Measurements from ENCODE around the gene PEX14. TPM values are rescaled to one million over a fixed set of nuclear protein-coding genes. Genes with fewer than 3 reads are reported as not detected.

The PEX14 gene
- total RNA-seq, 2 donors from 2014 or later: 19.5 to 29.3 TPM

DNA sequence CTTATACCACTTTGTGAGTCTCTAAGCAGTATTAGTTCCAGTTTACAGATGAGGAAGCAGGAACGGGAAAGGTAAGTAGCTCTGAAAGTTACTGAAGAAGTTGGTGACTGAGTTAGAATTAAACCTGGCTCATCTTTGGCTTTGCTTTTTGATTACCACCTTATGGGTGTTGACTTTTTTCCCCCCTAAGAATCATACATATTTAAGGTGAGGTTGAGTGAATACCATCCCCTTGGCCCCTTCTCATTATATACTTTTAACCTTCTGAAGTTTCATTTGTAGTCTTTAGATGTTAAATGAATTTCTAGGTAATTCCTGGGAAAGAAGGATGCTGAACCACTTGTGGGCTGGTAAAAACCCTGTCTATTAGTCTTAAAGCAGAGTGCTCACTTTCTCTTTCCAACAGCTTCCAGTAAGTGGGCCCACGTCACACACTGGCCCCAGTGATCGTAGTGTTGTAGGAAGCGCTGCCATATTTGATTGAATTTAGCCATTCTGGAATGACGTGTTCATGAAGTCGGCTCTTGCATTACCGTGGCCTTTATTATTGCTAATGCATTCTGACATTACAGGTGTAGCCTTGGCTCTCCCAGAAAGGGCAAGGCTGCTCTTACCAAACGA lies 46.9 kb downstream of the PEX14 start:
- no peak overlapping the region for H3K4me3 ChIP-seq
- intact Hi-C loops (cut with DNase I): no loop called here
- H3K27ac ChIP-seq: no peak overlapping the region
- no peaks in the 10 kb centered on the region for H3K4me1 ChIP-seq
- DNase-seq: no peak
- TF ChIP-seq, protein P1, sequence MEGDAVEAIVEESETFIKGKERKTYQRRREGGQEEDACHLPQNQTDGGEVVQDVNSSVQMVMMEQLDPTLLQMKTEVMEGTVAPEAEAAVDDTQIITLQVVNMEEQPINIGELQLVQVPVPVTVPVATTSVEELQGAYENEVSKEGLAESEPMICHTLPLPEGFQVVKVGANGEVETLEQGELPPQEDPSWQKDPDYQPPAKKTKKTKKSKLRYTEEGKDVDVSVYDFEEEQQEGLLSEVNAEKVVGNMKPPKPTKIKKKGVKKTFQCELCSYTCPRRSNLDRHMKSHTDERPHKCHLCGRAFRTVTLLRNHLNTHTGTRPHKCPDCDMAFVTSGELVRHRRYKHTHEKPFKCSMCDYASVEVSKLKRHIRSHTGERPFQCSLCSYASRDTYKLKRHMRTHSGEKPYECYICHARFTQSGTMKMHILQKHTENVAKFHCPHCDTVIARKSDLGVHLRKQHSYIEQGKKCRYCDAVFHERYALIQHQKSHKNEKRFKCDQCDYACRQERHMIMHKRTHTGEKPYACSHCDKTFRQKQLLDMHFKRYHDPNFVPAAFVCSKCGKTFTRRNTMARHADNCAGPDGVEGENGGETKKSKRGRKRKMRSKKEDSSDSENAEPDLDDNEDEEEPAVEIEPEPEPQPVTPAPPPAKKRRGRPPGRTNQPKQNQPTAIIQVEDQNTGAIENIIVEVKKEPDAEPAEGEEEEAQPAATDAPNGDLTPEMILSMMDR (IDR thresholded peaks at IDR 0.05): no peak
- H3K27me3 ChIP-seq: no peaks in the 10 kb centered on the region
- no peaks in the 10 kb centered on the region for H3K36me3 ChIP-seq
- H3K9ac ChIP-seq (ENCODE audit: low read depth in 2 of 2, low read length in 2 of 2): no peak overlapping the region
- no peaks in the 10 kb centered on the region for H3K9me3 ChIP-seq

DNA sequence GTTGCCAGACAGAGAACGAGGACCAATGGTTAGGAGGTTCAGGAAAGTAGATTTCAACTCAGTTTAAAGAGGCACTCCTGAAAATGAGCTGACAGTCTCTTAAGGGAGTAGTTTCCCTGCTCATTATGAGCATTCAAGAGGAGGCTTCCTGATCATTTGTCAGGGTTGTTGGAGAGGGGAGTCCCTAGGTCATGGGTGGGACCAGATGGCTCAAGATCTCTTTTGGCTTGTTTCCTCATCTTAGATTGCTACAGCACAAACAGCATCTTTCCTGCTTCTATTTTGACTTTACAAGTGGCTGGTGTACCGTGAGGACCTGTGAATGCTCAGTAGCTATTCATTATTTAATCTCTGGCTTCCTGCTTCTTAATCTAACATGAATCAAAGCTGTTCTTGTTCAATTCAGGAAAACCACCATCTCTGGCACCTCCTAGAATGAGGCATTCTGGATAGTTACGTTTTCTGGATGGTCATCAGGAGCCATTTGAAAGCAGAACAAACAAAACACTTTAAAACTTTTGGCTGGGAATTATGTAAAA lies 47.6 kb downstream of the PEX14 start:
- H3K4me1 ChIP-seq: no peaks in the 10 kb centered on the region
- H3K9me3 ChIP-seq: no peaks in the 10 kb centered on the region
- intact Hi-C loops (cut with DNase I): no loop called here
- DNase-seq: no peak
- no peak overlapping the region for H3K9ac ChIP-seq (ENCODE audit: low read depth in 2 of 2, low read length in 2 of 2)
- H3K27me3 ChIP-seq: no peaks in the 10 kb centered on the region
- H3K36me3 ChIP-seq: no peaks in the 10 kb centered on the region
- TF ChIP-seq, protein P1 (IDR thresholded peaks at IDR 0.05): no peak
- no peak overlapping the region for H3K27ac ChIP-seq
- H3K4me3 ChIP-seq: no peak overlapping the region

DNA sequence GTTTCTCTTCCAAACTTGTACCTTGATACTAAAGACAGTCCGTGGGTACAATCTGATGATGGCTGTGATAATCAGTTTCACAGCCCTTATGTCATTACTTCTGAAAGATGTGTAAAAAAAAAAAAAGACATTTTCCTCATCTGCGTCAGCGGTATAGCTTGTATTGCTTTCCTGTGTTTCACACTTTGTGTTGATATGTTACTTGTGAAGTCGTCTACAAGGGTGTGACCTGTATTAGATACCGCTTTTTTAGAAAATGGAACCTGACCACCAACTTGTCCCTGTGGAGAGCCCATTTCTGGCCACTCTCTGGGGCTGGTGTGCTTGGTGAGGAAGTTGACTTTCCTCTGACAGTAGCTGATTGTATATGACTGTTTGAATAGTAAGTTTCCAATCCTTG lies 50.5 kb downstream of the PEX14 start:
- no peaks in the 10 kb centered on the region for H3K27me3 ChIP-seq
- intact Hi-C loops (cut with DNase I): no loop called here
- DNase-seq: no peak
- H3K9ac ChIP-seq (ENCODE audit: low read depth in 2 of 2, low read length in 2 of 2): no peak overlapping the region
- TF ChIP-seq, protein P1 (IDR thresholded peaks at IDR 0.05): no peak
- H3K4me3 ChIP-seq: no peak overlapping the region
- no peak overlapping the region for H3K27ac ChIP-seq
- H3K4me1 ChIP-seq: no peaks in the 10 kb centered on the region
- no peaks in the 10 kb centered on the region for H3K9me3 ChIP-seq
- no peaks in the 10 kb centered on the region for H3K36me3 ChIP-seq

DNA sequence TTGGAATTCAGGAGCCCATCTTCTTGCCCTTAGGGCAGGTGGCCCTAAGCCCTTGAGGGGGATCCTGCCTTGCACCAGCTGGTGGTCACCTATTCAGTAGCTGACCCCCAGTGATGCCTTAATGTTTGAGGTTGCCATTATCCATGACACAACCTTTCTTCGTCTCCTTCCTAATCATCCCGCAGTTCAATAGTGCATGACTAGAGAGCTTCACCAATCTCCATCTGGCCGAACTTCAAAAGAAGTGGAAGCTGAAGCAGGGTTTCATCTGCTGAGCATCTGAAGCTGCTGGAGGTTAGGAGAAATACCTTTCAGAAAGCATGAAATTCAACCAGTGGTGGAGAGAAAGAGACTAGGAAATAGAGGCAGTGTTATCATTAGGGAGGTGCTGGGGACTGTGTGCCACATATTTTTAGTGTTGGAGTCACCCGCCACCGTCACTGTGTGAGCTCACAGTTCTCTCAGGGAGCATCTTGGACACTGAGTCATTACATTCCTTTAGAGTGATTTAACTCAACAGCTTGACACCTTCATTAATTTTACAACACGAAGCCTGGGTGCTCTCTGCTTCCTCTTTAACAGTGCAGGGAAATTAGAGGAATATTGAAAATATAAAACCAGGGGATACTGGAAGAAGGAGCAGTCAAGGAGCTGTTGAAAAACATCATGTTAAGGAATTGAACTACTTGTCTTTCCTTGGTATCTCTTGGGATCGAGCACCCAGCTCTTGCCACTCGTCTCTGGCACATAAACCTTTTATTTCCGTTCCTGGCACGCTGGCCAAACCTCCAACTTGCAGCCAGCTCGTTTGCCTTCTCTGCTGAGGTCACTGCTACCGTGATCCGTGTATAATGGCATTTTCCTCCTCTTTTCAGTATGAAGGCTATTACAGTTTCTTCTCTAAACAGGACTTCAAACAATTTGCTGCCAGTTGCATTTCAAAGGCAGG lies 53.6 kb downstream of the PEX14 start:
- H3K27ac ChIP-seq: no peak overlapping the region
- no peak overlapping the region for H3K4me3 ChIP-seq
- no peaks in the 10 kb centered on the region for H3K4me1 ChIP-seq
- no peak overlapping the region for H3K9ac ChIP-seq (ENCODE audit: low read depth in 2 of 2, low read length in 2 of 2)
- TF ChIP-seq, protein P1 (IDR thresholded peaks at IDR 0.05): no peak
- no peaks in the 10 kb centered on the region for H3K36me3 ChIP-seq
- intact Hi-C loops (cut with DNase I): no loop called here
- no peaks in the 10 kb centered on the region for H3K27me3 ChIP-seq
- DNase-seq: no peak
- H3K9me3 ChIP-seq: no peaks in the 10 kb centered on the region

DNA sequence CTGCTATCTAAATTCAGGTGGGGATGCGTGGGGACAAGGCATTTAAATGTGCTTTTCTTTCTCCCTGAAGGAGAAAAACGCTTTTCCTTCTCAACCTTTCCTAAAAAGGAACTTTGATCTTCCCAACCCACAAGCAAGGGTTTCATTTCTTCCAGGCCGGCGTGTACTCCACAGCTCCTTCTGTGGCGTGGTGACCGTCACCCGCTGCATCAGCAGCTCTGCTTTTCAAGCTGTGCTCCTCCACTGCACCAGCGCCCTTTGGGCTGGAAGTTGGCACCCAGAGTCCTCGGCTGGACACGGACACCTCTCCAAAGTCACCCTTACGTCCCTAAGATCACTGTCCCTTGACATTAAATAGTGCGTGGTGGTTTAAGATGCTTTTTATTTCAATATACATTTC lies 54.3 kb downstream of the PEX14 start:
- no peak for DNase-seq
- no peaks in the 10 kb centered on the region for H3K9me3 ChIP-seq
- H3K36me3 ChIP-seq: no peaks in the 10 kb centered on the region
- H3K4me3 ChIP-seq: no peak overlapping the region
- TF ChIP-seq, protein P1 (IDR thresholded peaks at IDR 0.05): no peak
- H3K9ac ChIP-seq (ENCODE audit: low read depth in 2 of 2, low read length in 2 of 2): no peak overlapping the region
- no peaks in the 10 kb centered on the region for H3K4me1 ChIP-seq
- intact Hi-C loops (cut with DNase I): no loop called here
- no peaks in the 10 kb centered on the region for H3K27me3 ChIP-seq
- H3K27ac ChIP-seq: peak overlapping the region; percentile 10

Data from colonic mucosa (tissue), 4 donors.